Stimulated activated CD8-positive, alpha-beta memory T cell treated with anti-CD3 and anti-CD28 coated beads, Interleukin-7, amount 100 ng/mL, for 1 hour (primary cell): ENCODE data around the gene KCNIP1.
"Not testable (repeated sequence)": the region's sequence is repeated elsewhere in the genome, so short reads cannot be mapped to it uniquely, and the experiment has no call there.

Experiments
- DNase-seq, 2 donors: peaks; one replicate each; pipeline ENCODE4 v3.0.0-alpha.2; 2020; ENCODE audit warnings: low read depth in 2 of 2

KCNIP1 gene

DNA sequence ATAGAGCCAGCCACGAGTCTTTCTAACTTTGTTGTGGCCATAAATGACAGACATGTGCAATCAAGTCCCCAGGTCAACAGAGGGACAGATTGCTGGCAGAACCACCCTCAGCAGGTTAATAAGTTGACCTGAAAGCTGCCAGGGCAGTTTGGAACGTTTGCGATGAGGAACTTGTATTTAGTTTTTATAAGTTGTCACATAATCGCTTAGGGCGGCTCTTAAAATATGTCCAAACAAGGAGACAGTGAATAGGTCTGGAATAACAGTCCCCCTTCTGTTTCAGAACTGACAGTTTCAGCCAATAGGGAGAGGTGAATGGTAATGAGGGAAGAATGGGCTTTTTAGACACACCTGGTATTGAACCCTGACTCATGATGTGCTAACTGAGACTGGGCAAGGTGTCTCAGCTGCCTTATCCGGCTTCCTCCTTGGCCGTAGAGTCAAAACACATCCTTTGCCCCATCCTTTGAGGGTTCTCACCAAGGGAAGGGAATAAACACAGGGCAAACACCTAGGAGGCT lies 246.2 kb downstream of the KCNIP1 start:
- DNase-seq: no peak

DNA sequence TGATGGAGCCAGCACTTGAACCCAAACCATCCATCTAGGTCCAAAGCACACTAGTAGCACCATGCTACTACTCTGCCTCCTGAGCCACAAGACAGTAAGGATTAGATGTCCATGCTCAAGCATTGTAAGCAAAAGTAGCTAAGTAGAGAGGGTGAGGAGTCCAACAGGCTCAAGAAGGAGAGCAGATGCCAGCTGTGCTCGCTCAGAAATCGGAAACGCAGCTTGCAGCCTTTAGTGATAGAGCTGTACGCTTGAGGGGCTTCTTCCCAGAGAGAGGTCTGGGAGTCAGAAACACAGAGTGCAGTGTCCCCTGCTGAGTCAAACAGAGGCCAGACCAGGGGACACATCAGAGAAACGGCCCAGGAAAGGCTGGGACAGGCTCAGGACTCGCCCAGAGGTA lies 247.0 kb downstream of the KCNIP1 start:
- no peak for DNase-seq

- no peak for DNase-seq
Measured at GRCh38 chr5:170751631-170752030, 247.8 kb downstream of the KCNIP1 start.

DNA sequence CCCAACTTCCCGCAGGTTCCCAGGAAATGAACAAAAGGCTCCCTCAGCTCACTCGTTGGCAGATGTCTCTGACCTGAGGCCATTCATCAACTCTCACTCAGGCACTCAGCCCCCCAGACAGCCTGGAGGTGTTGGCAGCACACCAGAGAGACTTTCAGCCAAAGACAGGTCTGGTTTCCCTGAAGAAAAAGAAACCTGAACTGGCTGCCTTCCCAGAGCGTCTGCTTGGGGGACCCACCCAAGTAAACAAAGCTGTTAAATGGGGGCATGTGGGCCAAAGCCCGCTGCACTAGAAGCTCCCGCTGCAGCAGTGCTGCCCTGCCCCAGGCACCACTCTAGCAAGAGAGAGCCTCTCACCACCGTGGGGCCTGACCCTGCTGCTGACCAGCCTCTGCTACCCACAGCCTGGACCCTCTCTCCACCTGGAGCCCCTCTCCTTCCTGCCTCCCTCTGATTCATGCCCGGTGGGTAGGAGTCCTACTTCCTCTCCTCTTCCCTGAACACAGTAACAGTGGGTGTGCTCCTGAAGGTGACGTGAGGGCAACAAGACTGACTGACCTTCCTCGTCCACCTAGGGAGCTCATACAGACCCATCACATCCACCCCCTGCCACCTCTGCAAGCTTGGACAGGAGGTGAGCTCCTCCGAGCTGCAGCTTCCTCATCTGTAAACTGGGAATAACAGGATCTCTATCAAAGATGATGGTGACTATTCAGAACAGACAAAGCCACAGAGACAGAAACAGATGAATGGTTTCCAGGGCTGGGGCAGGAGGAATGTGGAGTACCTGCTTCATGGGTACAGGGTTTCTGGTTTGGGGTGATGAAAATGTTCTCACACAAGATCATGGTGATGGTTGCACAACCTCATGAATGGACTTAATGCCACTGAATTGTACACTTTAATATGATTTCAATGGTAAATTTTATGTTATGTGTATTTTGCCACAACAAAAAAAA lies 248.7 kb downstream of the KCNIP1 start:
- DNase-seq: no peak

GRCh38 chr5:170753311-170753710 lies 249.5 kb downstream of the KCNIP1 start:
- DNase-seq: no peak

DNA sequence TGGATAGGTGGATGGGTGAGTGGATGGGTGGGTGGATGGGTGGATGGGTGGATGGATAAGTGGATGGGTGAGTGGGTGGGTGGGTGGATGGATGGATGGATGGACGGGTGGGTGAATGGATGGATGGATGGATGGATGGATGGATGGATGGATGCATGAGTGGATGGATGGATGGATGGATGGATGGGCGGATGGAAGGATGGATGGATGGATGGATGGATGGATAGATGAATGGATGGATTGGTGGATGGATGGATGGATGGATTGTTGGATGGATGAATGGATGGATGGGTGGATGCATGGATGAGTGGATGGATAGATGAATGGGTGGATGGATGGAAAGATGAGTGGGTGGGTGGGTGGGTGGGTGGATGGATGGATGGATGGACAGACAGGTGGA lies 250.7 kb downstream of the KCNIP1 start:
- not testable (repeated sequence) for DNase-seq

GRCh38 chr5:170755679-170756456 lies 252.0 kb downstream of the KCNIP1 start:
- DNase-seq: no peak

DNA sequence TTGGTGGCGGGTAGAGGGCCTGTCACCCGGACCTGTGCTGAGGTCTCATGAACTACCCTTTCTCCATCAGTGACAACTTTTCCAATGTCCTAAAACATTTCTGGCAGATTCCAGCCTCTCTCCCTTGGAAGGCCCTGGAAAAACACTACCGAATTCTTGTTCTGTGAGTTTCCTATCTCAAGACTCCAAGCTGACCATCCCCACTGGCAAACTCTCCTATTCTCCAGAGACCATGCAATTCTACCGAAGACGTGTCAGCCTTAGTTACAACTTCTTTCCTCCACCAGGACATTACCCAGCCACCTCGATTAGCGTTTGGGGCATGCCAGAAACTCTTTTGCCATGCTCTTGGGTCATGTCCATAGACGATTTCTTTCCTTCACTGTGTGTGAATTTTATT lies 252.9 kb downstream of the KCNIP1 start:
- no peak for DNase-seq

- no peak for DNase-seq
Measured at GRCh38 chr5:170757182-170757601, 253.4 kb downstream of the KCNIP1 start.

DNA sequence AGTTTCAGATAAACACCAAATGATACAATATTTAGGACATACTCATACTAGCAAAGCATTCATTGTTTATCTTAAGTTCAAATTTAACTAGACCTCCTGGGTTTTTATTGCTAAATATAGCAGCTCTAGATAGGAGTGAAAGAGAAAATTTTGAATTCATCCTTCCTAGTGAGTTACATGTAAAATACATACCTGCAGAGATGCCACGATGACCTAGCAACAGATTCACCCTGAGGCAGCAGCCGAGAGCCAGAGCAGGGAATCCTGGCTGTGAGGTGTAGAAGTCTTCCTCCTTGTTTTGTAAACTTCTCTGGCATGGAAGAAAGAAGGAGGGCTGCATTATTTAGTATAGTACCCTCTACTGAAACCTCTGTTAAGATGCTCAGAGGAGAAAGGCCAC lies 253.8 kb downstream of the KCNIP1 start:
- DNase-seq: no peak

DNA sequence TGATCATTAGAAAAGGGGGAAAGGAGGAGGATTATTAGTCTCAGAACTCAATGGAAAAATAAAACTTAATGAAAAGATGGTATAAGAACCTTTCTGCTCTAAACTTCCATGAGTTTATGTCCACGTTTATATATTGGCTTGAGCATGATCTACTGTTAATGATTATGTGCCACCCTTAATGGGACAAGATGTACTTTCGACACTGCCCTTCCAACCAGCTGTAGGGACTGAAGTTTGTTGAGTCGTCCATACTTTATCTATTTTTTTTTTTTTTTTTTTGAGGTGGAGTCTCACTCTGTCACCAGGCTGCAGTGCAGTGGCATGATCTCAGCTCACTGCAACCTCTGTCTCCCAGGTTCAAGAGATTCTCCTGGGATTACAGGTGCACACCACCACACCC lies 254.7 kb downstream of the KCNIP1 start:
- DNase-seq: no peak

GRCh38 chr5:170760113-170760512 lies 256.3 kb downstream of the KCNIP1 start:
- DNase-seq: no peak

GRCh38 chr5:170761048-170761707 lies 257.4 kb downstream of the KCNIP1 start:
- no peak for DNase-seq

- DNase-seq: no peak
Measured at GRCh38 chr5:170761708-170762066, 257.9 kb downstream of the KCNIP1 start.

DNA sequence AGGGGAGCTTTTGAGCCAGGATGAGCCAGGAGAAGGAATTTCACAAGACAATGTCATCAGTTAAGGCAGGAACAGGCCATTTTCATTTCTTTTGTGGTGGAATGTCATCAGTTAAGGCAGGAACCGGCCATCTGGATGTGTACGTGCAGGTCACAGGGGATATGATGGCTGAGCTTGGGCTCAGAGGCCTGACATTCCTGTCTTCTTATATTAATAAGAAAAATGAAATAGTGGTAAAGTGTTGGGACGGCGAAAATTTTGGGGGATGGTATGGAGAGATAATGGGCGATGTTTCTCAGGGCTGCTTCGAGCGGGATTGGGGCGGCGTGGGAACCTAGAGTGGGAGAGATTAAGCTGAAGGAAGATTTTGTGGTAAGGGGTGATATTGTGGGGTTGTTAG lies 258.5 kb downstream of the KCNIP1 start:
- DNase-seq: not testable (repeated sequence)

DNA sequence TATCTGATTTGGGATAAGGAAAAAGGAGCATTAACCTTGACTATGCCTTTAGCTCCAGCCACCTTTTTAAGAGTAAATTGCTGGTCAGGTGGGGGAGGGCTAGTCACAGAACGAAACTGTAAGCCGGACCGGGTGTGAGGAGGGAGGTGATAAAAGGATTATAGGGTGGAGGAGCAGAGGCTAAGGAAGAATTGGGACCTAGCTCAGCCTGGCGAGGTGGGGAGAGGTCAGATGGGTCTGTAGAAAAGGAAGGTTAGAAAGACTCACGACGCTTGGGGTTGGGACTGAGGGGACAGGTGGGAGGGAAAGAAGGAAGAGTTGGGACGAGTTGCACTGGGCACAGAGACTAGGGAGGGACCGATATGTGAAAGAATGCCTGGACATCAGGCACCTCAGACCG lies 262.0 kb downstream of the KCNIP1 start:
- DNase-seq: not testable (repeated sequence)

DNA sequence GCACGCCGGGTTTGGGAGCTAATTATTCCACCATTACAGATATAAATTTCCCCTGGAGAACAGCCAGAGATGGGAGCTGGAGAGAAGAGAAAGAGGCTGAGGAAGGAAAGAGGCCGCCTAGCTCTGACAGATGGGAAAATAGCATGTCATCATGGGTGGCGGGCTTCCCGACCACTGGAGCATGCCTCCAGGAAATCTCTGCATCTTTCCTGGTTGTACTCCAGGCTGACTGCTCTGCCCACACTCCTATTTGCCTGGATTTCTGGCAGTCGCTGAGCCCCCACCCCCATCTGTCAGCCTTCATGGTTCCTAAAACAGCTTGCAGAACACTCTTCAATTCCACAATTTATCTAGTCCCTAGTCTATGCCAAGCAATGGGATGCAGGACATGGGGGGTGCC lies 265.4 kb downstream of the KCNIP1 start:
- DNase-seq: no peak

GRCh38 chr5:170769898-170770416 lies 266.1 kb downstream of the KCNIP1 start:
- no peak for DNase-seq

DNA sequence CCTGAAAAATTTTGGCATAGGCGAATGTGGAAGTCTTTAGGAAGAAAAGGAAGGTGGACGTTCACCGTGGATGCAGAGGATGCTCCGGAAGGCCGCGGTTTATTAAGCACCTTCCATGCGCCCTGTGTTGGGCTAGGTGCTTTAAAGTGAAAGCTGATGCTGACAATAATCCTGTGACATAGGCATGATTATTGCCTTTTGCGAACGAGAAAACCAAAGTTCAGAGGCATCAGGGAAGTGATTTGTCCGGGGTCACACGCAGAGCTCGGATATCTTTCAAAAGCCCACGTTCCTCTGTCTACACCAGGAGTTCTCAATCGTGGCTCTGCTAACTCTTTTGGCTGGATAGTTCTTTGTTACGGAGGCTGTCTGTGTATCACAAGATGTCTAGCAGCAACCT lies 267.7 kb downstream of the KCNIP1 start:
- no peak for DNase-seq

GRCh38 chr5:170773024-170773985 lies 269.5 kb downstream of the KCNIP1 start:
- DNase-seq: no peak

DNA sequence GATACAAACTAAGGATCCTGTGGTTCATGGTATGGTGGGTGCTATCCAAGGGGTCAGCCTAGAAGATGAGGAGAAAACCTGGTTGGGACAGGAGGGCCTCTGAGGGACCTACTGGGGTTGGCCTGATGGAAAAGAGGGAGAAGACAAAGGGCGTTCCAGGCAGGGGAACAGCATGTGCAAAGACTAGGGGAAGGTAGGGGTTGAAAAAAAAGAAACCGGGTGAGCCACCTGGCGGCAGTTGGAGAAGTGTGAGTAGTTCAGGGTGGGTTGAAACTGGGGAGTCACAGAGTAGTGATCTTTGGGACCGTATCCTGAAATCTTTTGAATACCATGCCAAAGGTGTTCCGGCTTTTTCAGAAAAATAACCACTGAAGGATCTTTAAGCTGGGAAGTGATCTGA lies 271.0 kb downstream of the KCNIP1 start:
- no peak for DNase-seq
